ENCODE data around the gene CCDC192.
"Not testable (repeated sequence)": the region's sequence is repeated elsewhere in the genome, so short reads cannot be mapped to it uniquely, and the experiment has no call there.

The CCDC192 gene

GRCh38 chr5:127702926-127703561 lies at the start of gene CCDC192:
CCDC192 (plus strand) TSS chr5:127703391; CDS start chr5:127703446, 55 bp downstream.
- no peak for DNase-seq (ENCODE audit: low spot score)

GRCh38 chr5:127656825-127657224 lies 46.4 kb upstream of the CCDC192 start:
- DNase-seq (ENCODE audit: low spot score), result no peak

- DNase-seq (ENCODE audit: low spot score), result no peak
These were observed 43.0 kb upstream of the CCDC192 start for GRCh38 chr5:127660047-127660733.

- DNase-seq (ENCODE audit: low spot score), result no peak
These were observed 39.1 kb upstream of the CCDC192 start for GRCh38 chr5:127664093-127664492.

- DNase-seq (ENCODE audit: low spot score), result no peak
These were observed 37.5 kb upstream of the CCDC192 start for GRCh38 chr5:127665641-127666040.

- no peak for DNase-seq (ENCODE audit: low spot score)
These were observed 37.0 kb upstream of the CCDC192 start for GRCh38 chr5:127666043-127666716.

- no peak for DNase-seq (ENCODE audit: low spot score)
These were observed 35.3 kb upstream of the CCDC192 start for GRCh38 chr5:127667926-127668325.

- DNase-seq (ENCODE audit: low spot score), result no peak
These were observed 32.0 kb upstream of the CCDC192 start for GRCh38 chr5:127671218-127671617.

- DNase-seq (ENCODE audit: low spot score), result no peak
These were observed 29.9 kb upstream of the CCDC192 start for GRCh38 chr5:127673117-127673800.

GRCh38 chr5:127676951-127677350 lies 26.2 kb upstream of the CCDC192 start:
- DNase-seq (ENCODE audit: low spot score), result not testable (repeated sequence)

- not testable (repeated sequence) for DNase-seq (ENCODE audit: low spot score)
These were observed 23.4 kb upstream of the CCDC192 start for GRCh38 chr5:127679691-127680330.

GRCh38 chr5:127680595-127680994 lies 22.6 kb upstream of the CCDC192 start:
- no peak for DNase-seq (ENCODE audit: low spot score)

GRCh38 chr5:127683008-127683407 lies 20.2 kb upstream of the CCDC192 start:
- DNase-seq (ENCODE audit: low spot score), result no peak

- DNase-seq (ENCODE audit: low spot score), result no peak
These were observed 18.3 kb upstream of the CCDC192 start for GRCh38 chr5:127684726-127685467.

GRCh38 chr5:127685662-127686061 lies 17.5 kb upstream of the CCDC192 start:
- DNase-seq (ENCODE audit: low spot score), result no peak

- no peak for DNase-seq (ENCODE audit: low spot score)
These were observed 16.8 kb upstream of the CCDC192 start for GRCh38 chr5:127686424-127686823.

- no peak for DNase-seq (ENCODE audit: low spot score)
These were observed 8.5 kb upstream of the CCDC192 start for GRCh38 chr5:127694518-127695171.

GRCh38 chr5:127695346-127695745 lies 7.8 kb upstream of the CCDC192 start:
- no peak for DNase-seq (ENCODE audit: low spot score)

GRCh38 chr5:127696683-127697082 lies 6.5 kb upstream of the CCDC192 start:
- no peak for DNase-seq (ENCODE audit: low spot score)

GRCh38 chr5:127697894-127698600 lies 5.1 kb upstream of the CCDC192 start:
- no peak for DNase-seq (ENCODE audit: low spot score)
